Tibial artery (tissue), 4 donors: ENCODE measurements around the gene RNF39.

Source experiments
- DNase-seq, 2 donors: peaks; one replicate each; pipeline ENCODE4 v3.0.0-alpha.2; 2019
- H3K27ac ChIP-seq, 2 donors: fragments of 200-600 bp; sonication (generic) in 1 of 2; 1 replicate in 1 of 2; 2 replicates in 1 of 2; pipeline ENCODE4 v1.5.1; 2018 to 2019; ENCODE audit warnings: mild to moderate bottlenecking in 1 of 2
- H3K27me3 ChIP-seq, 2 donors: fragments of 200-600 bp; sonication (generic) in 1 of 2; one replicate each; pipeline versions ENCODE4 v1.5.1 to v1.6.0; 2016 to 2019
- H3K36me3 ChIP-seq, 3 donors: fragments of 200-600 bp; sonication (generic) in 2 of 3; one replicate each; pipeline ENCODE4 v1.5.1; 2016 to 2019; ENCODE audit warnings: mild to moderate bottlenecking in 2 of 3
- H3K4me1 ChIP-seq, 4 donors: fragments of 200-600 bp; sonication (generic) in 2 of 4; 1 replicate in 3 of 4; 2 replicates in 1 of 4; pipeline ENCODE4 v1.5.1; 2016 to 2019
- H3K4me3 ChIP-seq, 2 donors: fragments of 200-600 bp; sonication (generic) in 1 of 2; 1 replicate in 1 of 2; 2 replicates in 1 of 2; pipeline ENCODE4 v1.5.1; 2018 to 2019; ENCODE audit warnings: mild to moderate bottlenecking in 2 of 2
- H3K9me3 ChIP-seq, 3 donors: fragments of 200-600 bp; sonication (generic) in 1 of 3; one replicate each; pipeline ENCODE4 v1.5.1; 2016 to 2019
- CTCF ChIP-seq, 2 experiments: fragments of 200-600 bp in 1 of 2; fragments of 450-650 bp in 1 of 2; IDR thresholded peaks; one replicate each; pipeline ENCODE4 v1.5.1; 2017 to 2019; ENCODE audit warnings: antibody characterized with exemption in 2 of 2, mild to moderate bottlenecking in 1 of 2, moderate library complexity in 1 of 2
- intact Hi-C: fragments of 100-400 bp; cut with DNase I; formaldehyde crosslinking; loops from one replicate; pipeline ENCODE4 v1.15.0; 2023; ENCODE audit warnings: low total_unique reads

The RNF39 gene

GRCh38 chr6:30113841-30114240, 38.3 kb upstream of the RNF39 start:
- Histone ChIP-seq H3K4me1 (no peaks in the 10 kb centered on the region), H3K27ac (no peak overlapping the region), H3K4me3 (no peak overlapping the region), H3K9me3 (no peaks in the 10 kb centered on the region), H3K27me3 (peaks cover 0 to 39% of the 10 kb centered on the region in 2 donors), H3K36me3 (no peaks in the 10 kb centered on the region)
- no peak for TF ChIP-seq CTCF (IDR thresholded peaks at IDR 0.05)
- DNase-seq, result no peak
- intact Hi-C loops, result no loop called here

- no peaks in the 10 kb centered on the region for H3K4me1 ChIP-seq
- TF ChIP-seq CTCF (IDR thresholded peaks at IDR 0.05), result no peak
- H3K4me3 ChIP-seq, result no peak within 1 kb of the TSS
- no peak within 1 kb of the TSS for H3K27ac ChIP-seq
- H3K36me3 ChIP-seq, result no peaks in the 10 kb centered on the region
- no peaks in the 10 kb centered on the region for H3K9me3 ChIP-seq
- H3K27me3 ChIP-seq, result peaks cover 0 to 42% of the 10 kb centered on the region in 2 donors
- DNase-seq, result no peak
- intact Hi-C loops, result no loop called here
Observed at GRCh38 chr6:30113003-30113759, 37.6 kb upstream of the RNF39 start, which contains the start of gene TRIM31. TRIM31 (minus strand) TSS chr6:30113090; CDS start chr6:30112805, 285 bp downstream.

- H3K27me3 ChIP-seq, result peaks cover 0 to 47% of the 10 kb centered on the region in 2 donors
- no peaks in the 10 kb centered on the region for H3K4me1 ChIP-seq
- no peak overlapping the region for H3K4me3 ChIP-seq
- no peak for TF ChIP-seq CTCF (IDR thresholded peaks at IDR 0.05)
- intact Hi-C loops, result no loop called here
- no peak overlapping the region for H3K27ac ChIP-seq
- no peaks in the 10 kb centered on the region for H3K9me3 ChIP-seq
- no peak for DNase-seq
- H3K36me3 ChIP-seq, result no peaks in the 10 kb centered on the region
Observed at GRCh38 chr6:30112402-30112994, 36.9 kb upstream of the RNF39 start.

- peaks cover 0 to 54% of the 10 kb centered on the region in 2 donors for H3K27me3 ChIP-seq
- TF ChIP-seq CTCF (IDR thresholded peaks at IDR 0.05), result no peak
- intact Hi-C loops, result no loop called here
- no peaks in the 10 kb centered on the region for H3K4me1 ChIP-seq
- no peaks in the 10 kb centered on the region for H3K9me3 ChIP-seq
- H3K36me3 ChIP-seq, result no peaks in the 10 kb centered on the region
- H3K27ac ChIP-seq, result no peak overlapping the region
- no peak for DNase-seq
- no peak overlapping the region for H3K4me3 ChIP-seq
Observed at GRCh38 chr6:30111266-30111856, 35.8 kb upstream of the RNF39 start.

GRCh38 chr6:30104661-30105060, 29.1 kb upstream of the RNF39 start:
- Histone ChIP-seq H3K9me3 (no peaks in the 10 kb centered on the region), H3K27me3 (peaks cover 0 to 46% of the 10 kb centered on the region in 2 donors), H3K4me1 (peaks cover 0 to 38% (median 27%) of the 10 kb centered on the region in 4 donors), H3K4me3 (no peak overlapping the region), H3K27ac (no peak overlapping the region), H3K36me3 (no peaks in the 10 kb centered on the region)
- DNase-seq, result no peak
- intact Hi-C loops, result loop anchor here (5.0 kb wide), 2 partner anchors 33 to 37 kb away; partner anchors contain the start of genes PPP1R11 and TRIM40
- TF ChIP-seq CTCF (IDR thresholded peaks at IDR 0.05), result no peak
